ENCODE results near the gene MTCL1. TPM values are rescaled to one million over a fixed set of nuclear protein-coding genes. Genes with fewer than 3 reads are reported as not detected.

Gene MTCL1
- total and polyA plus RNA-seq, 10 of the 15 experiments (the other 5 are each of a cell fraction or from before 2014, with no cell fraction given) = 0.03 to 0.36 (median 0.13) TPM; not detected in 4

- no peak for ATAC-seq
- no peak for DNase-seq (ENCODE audit: low read depth, low spot score)
- ChIA-PET POLR2A (no interaction called here), SMC1A (ENCODE audit: uncharacterized antibody, unreplicated experiment) (no interaction called here), RAD21 (ENCODE audit: unreplicated experiment) (no interaction called here), CTCF (no interaction called here)
- WGBS (ENCODE audit: insufficient coverage, insufficient replicate concordance, low lambda C conversion rate, missing lambda C conversion rate) = 68% methylated on average over 11 of the region's 12 CpGs
- Histone ChIP-seq H3K9me3 (replicated peaks; ENCODE audit: control insufficient read depth, insufficient read depth, low read length) (no peaks in the 10 kb centered on the region), H3K36me3 (ENCODE audit: control insufficient read depth in 2 of 2, insufficient read depth in 2 of 2, low read length in 1 of 2) (no peaks in the 10 kb centered on the region), H3K79me2 (ENCODE audit: control insufficient read depth, insufficient read depth, low read length) (no peaks in the 10 kb centered on the region), H3K27ac (ENCODE audit: control insufficient read depth, insufficient read depth) (no peak overlapping the region), H2AFZ (ENCODE audit: control insufficient read depth, low read depth, low read length) (no peak overlapping the region), H3K4me3 (no peak overlapping the region), H3K4me2 (ENCODE audit: control insufficient read depth, insufficient read depth) (no peak overlapping the region), H3K27me3 (replicated peaks in 1 of 2; ENCODE audit: control insufficient read depth in 2 of 2, insufficient read depth in 2 of 2, low read length in 1 of 2) (peaks cover 0 to 3% of the 10 kb centered on the region in 2 experiments; a peak in 3 of 4 replicates), H3K4me1 (ENCODE audit: control insufficient read depth, insufficient read depth, low read length) (no peaks in the 10 kb centered on the region), H3K9ac (ENCODE audit: control insufficient read depth, insufficient read depth, low read length) (no peak overlapping the region), H4K20me1 (ENCODE audit: control insufficient read depth, insufficient read depth) (no peaks in the 10 kb centered on the region)
- BruUV-seq (replicated peaks) = no TSS peak
- in situ Hi-C loops (cut with MboI) (loop anchor here (25.0 kb wide), 2 partner anchors 135 to 1485 kb away; no protein-coding TSS in a partner anchor), intact Hi-C loops (cut with micrococcal nuclease; ENCODE audit: unreplicated experiment) (no loop called here)
- no peak for FAIRE-seq
- TF ChIP-seq POLR2AphosphoS2 (IDR thresholded peaks at IDR 0.05; ENCODE audit: low read depth, low read length) = no peak
- TF ChIP-seq HSF1 (IDR thresholded peaks at IDR 0.05; ENCODE audit: low read depth, low read length) = no peak
- TF ChIP-seq EZH2 (IDR thresholded peaks at IDR 0.05; ENCODE audit: borderline replicate concordance, control insufficient read depth, low read depth, low read length) = no peak
- no peak for TF ChIP-seq ZNF384 (IDR thresholded peaks at IDR 0.05; ENCODE audit: borderline replicate concordance, low read depth, low read length)
- TF ChIP-seq KDM1A (IDR thresholded peaks at IDR 0.05; ENCODE audit: borderline replicate concordance) = no peak
- no peak for TF ChIP-seq ASH2L (IDR thresholded peaks at IDR 0.05; ENCODE audit: borderline replicate concordance, low read depth)
- no peak for TF ChIP-seq MYC (IDR thresholded peaks at IDR 0.05; ENCODE audit: insufficient read depth, insufficient read length, insufficient replicate concordance, low read length, severe bottlenecking)
- no peak for TF ChIP-seq HDAC2 (IDR thresholded peaks at IDR 0.05)
- TF ChIP-seq SREBF2 (IDR thresholded peaks at IDR 0.05; ENCODE audit: low read length) = no peak
- TF ChIP-seq EED (IDR thresholded peaks at IDR 0.05; ENCODE audit: low read depth) = no peak
- TF ChIP-seq, protein P1, sequence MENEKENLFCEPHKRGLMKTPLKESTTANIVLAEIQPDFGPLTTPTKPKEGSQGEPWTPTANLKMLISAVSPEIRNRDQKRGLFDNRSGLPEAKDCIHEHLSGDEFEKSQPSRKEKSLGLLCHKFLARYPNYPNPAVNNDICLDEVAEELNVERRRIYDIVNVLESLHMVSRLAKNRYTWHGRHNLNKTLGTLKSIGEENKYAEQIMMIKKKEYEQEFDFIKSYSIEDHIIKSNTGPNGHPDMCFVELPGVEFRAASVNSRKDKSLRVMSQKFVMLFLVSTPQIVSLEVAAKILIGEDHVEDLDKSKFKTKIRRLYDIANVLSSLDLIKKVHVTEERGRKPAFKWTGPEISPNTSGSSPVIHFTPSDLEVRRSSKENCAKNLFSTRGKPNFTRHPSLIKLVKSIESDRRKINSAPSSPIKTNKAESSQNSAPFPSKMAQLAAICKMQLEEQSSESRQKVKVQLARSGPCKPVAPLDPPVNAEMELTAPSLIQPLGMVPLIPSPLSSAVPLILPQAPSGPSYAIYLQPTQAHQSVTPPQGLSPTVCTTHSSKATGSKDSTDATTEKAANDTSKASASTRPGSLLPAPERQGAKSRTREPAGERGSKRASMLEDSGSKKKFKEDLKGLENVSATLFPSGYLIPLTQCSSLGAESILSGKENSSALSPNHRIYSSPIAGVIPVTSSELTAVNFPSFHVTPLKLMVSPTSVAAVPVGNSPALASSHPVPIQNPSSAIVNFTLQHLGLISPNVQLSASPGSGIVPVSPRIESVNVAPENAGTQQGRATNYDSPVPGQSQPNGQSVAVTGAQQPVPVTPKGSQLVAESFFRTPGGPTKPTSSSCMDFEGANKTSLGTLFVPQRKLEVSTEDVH (IDR thresholded peaks at IDR 0.05; ENCODE audit: low read depth, partially characterized antibody) = no peak
- no peak for TF ChIP-seq NR2C2 (IDR thresholded peaks at IDR 0.05; ENCODE audit: borderline replicate concordance, control insufficient read depth, insufficient read length, low read depth)
Observed at GRCh38 chr18:8826971-8827370, 121.6 kb downstream of the MTCL1 start.

Data from GM12878 (cell line).